Activated CD4-positive, alpha-beta T cell treated with anti-CD3 and anti-CD28 coated beads, Interleukin-2, amount 50 U/mL, for 48 hours (primary cell): Measurements from ENCODE around the gene RRBP1.
A peak's percentile ranks its signal among the peaks of the same experiment; 100 is the strongest.
"Not testable (repeated sequence)": the region's sequence is repeated elsewhere in the genome, so short reads cannot be mapped to it uniquely, and the experiment has no call there.

ENCODE experiments used
- DNase-seq, 2 experiments: peaks; one replicate each; pipeline ENCODE4 v3.0.0-alpha.2; 2020

The RRBP1 gene

GRCh38 chr20:17659801-17660200 is 22.2 kb downstream of the RRBP1 start:
- DNase-seq = no peak

- DNase-seq = not testable (repeated sequence)
Measured at GRCh38 chr20:17659344-17659743, 22.7 kb downstream of the RRBP1 start.

- no peak for DNase-seq
Measured at GRCh38 chr20:17658648-17658993, 23.4 kb downstream of the RRBP1 start.

- DNase-seq = no peak
Measured at GRCh38 chr20:17657898-17658647, 24.0 kb downstream of the RRBP1 start.

GRCh38 chr20:17657079-17657825 is 24.8 kb downstream of the RRBP1 start:
- no peak for DNase-seq

GRCh38 chr20:17655865-17656479 is 26.1 kb downstream of the RRBP1 start:
- DNase-seq = no peak

- no peak for DNase-seq
Measured at GRCh38 chr20:17655286-17655651, 26.8 kb downstream of the RRBP1 start.

- no peak for DNase-seq
Measured at GRCh38 chr20:17654649-17655285, 27.3 kb downstream of the RRBP1 start.

- DNase-seq = no peak
Measured at GRCh38 chr20:17653835-17654648, 28.0 kb downstream of the RRBP1 start.

GRCh38 chr20:17652411-17652810 is 29.6 kb downstream of the RRBP1 start:
- no peak for DNase-seq

GRCh38 chr20:17651760-17652388 is 30.2 kb downstream of the RRBP1 start:
- no peak for DNase-seq

GRCh38 chr20:17651129-17651759 is 30.8 kb downstream of the RRBP1 start:
- no peak for DNase-seq

GRCh38 chr20:17650301-17651128 is 31.5 kb downstream of the RRBP1 start:
- DNase-seq = no peak

GRCh38 chr20:17648791-17649730 is 33.0 kb downstream of the RRBP1 start:
- DNase-seq = peak; percentile 25 to 37

GRCh38 chr20:17648315-17648646 is 33.8 kb downstream of the RRBP1 start:
- DNase-seq = no peak

GRCh38 chr20:17647391-17648314 is 34.4 kb downstream of the RRBP1 start:
- DNase-seq = no peak

GRCh38 chr20:17646961-17647301 is 35.1 kb downstream of the RRBP1 start:
- no peak for DNase-seq

GRCh38 chr20:17646209-17646960 is 35.7 kb downstream of the RRBP1 start:
- DNase-seq = no peak
